K562 (cell line): ENCODE data around the gene PLA2R1.

Experiments used
- CBX2 ChIP-seq: fragments of 200-600 bp; sonication (generic); IDR thresholded peaks from one replicate; pipeline ENCODE4 v1.6.1; 2012; ENCODE audit warnings: mild to moderate bottlenecking, low read length, inconsistent platforms; ENCODE audit not compliant: insufficient read depth, poor library complexity, severe bottlenecking
- CCAR2 ChIP-seq: fragments of 200-400 bp; formaldehyde crosslinking; IDR thresholded peaks from 2 replicates; pipeline ENCODE4 v1.6.1; 2017; ENCODE audit warnings: mild to moderate bottlenecking, low read depth, low read length
- CHD2 ChIP-seq: IDR thresholded peaks from 2 replicates; pipeline ENCODE4 v1.6.1; 2011; ENCODE audit warnings: low read depth, low read length
- CTCF ChIP-seq, 3 experiments: IDR thresholded peaks in 2 of 3; conservative IDR thresholded peaks in 1 of 3; 2 replicates each; pipeline ENCODE4 v1.5.1; 2011 to 2012; ENCODE audit warnings: low read length in 3 of 3, mild to moderate bottlenecking in 3 of 3, control low read depth in 2 of 3, improper control_type of control experiment in 1 of 3, inconsistent platforms in 1 of 3, low read depth in 1 of 3, mixed read lengths in 1 of 3, moderate library complexity in 1 of 3; ENCODE audit not compliant: insufficient read depth in 2 of 3
- FOXK1 ChIP-seq: sonication (generic); formaldehyde crosslinking; IDR thresholded peaks from 2 replicates; pipeline ENCODE4 v1.8.0; 2022; ENCODE audit warnings: missing genetic modification reagents, mild to moderate bottlenecking, borderline replicate concordance
- GABPB1 ChIP-seq: sonication (generic); formaldehyde crosslinking; IDR thresholded peaks from 2 replicates; pipeline ENCODE4 v1.8.0; 2022; ENCODE audit warnings: mild to moderate bottlenecking, missing genetic modification reagents
- POLR2AphosphoS5 ChIP-seq: IDR thresholded peaks from 2 replicates; pipeline ENCODE4 v1.6.1; 2011; ENCODE audit warnings: mild to moderate bottlenecking, low read depth, low read length, moderate library complexity; ENCODE audit not compliant: control insufficient read depth, insufficient read depth
- ZNF644 ChIP-seq: fragments of 200-800 bp; sonication (Bioruptor generic); IDR thresholded peaks from 2 replicates; pipeline ENCODE4 v1.6.1; 2016; ENCODE audit warnings: low read depth, missing genetic modification characterization, missing compliant biosample characterization

GRCh38 chr2:159982842-159983785 is 79.3 kb downstream of the PLA2R1 start:
- TF ChIP-seq FOXK1 (CRISPR knock-in tag) (no peak), CBX2 (no peak), CTCF (IDR thresholded peaks at IDR 0.05 in 2 of 3, conservative IDR thresholded peaks at IDR 0.05 in 1 of 3; ENCODE audit: insufficient read depth in 2 of 3, low read depth in 1 of 3, low read length in 3 of 3) (no peak), ZNF644 (no peak), POLR2AphosphoS5 (no peak), CCAR2 (no peak), CHD2 (no peak), GABPB1 (CRISPR knock-in tag) (no peak)
